Suprapubic skin (tissue), 4 donors: ENCODE results near the gene PSMC4. TPM values are rescaled to one million over a fixed set of nuclear protein-coding genes. Genes with fewer than 3 reads are reported as not detected.
A peak's percentile ranks its signal among the peaks of the same experiment; 100 is the strongest.

ENCODE experiments used
- DNase-seq, 2 donors: peaks; one replicate each; pipeline ENCODE4 v3.0.0-alpha.2; 2019; ENCODE audit warnings: low spot score in 2 of 2
- H3K27ac ChIP-seq: fragments of 200-600 bp; sonication (generic); one replicate; pipeline ENCODE4 v1.5.1; 2019
- H3K27me3 ChIP-seq: fragments of 200-600 bp; sonication (generic); one replicate; pipeline ENCODE4 v1.5.1; 2019
- H3K36me3 ChIP-seq: fragments of 200-600 bp; sonication (generic); one replicate; pipeline ENCODE4 v1.5.1; 2019
- H3K4me1 ChIP-seq: fragments of 200-600 bp; sonication (generic); one replicate; pipeline ENCODE4 v1.5.1; 2019
- H3K4me3 ChIP-seq: fragments of 200-600 bp; sonication (generic); one replicate; pipeline ENCODE4 v1.5.1; 2019; ENCODE audit warnings: mild to moderate bottlenecking
- H3K9me3 ChIP-seq: fragments of 200-600 bp; sonication (generic); one replicate; pipeline ENCODE4 v1.5.1; 2019
- EP300 ChIP-seq: sonication (generic); formaldehyde crosslinking; IDR thresholded peaks from one replicate; pipeline ENCODE4 v1.6.1; 2017; ENCODE audit warnings: antibody characterized with exemption
- POLR2A ChIP-seq, 2 donors: fragments of 450-650 bp; IDR thresholded peaks; one replicate each; pipeline ENCODE4 v1.6.1; 2017; ENCODE audit warnings: antibody characterized with exemption in 2 of 2, mild to moderate bottlenecking in 2 of 2, moderate library complexity in 2 of 2
- POLR2AphosphoS5 ChIP-seq, 3 donors: sonication (generic); formaldehyde crosslinking; IDR thresholded peaks; one replicate each; pipeline ENCODE4 v1.6.1; 2017; ENCODE audit warnings: antibody characterized with exemption in 3 of 3
- WGBS: methylation state at CpG from one replicate; pipeline ENCODE4 v1.1.5; 2018; 5-methylcytosine and 5-hydroxymethylcytosine counted together
- total RNA-seq, 4 donors: library from RNA; depleted of rRNA; stranded (reverse); fragments of >200 nt; gene quantifications; one replicate each; pipeline ENCODE4 v1.1.0, GENCODE V29; 2016
- TF ChIP-seq, protein P1 (sequence below), 2 donors: fragments of 200-600 bp in 1 of 2; fragments of 450-650 bp in 1 of 2; sonication (generic) in 1 of 2; IDR thresholded peaks; one replicate each; pipeline ENCODE4 v1.5.1; 2016 to 2019; ENCODE audit warnings: antibody characterized with exemption in 2 of 2, mild to moderate bottlenecking in 1 of 2, moderate library complexity in 1 of 2

The PSMC4 gene
- total RNA-seq, 4 donors from 2014 or later, result 53.8 to 109 (median 95.9) TPM

DNA sequence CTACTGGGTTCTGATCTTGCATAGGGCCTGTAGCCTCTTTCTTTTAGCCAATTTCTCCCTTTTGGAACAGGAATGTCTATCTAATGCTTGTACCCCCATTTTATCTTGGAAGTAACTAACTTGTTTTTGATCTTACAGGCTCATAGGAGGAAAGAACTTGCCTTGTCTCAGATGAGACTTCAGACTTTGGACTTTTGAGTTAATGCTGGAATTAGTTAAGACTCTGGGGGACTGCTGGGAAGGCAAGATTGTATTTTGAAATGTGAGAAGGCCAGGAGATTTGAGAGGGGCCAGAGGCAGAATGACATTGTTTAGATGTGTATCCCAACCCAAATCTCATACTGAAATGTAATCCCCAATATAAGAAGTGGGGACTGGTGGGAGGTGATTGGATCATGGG, 23.4 kb downstream of the PSMC4 start:
- TF ChIP-seq, protein P1, sequence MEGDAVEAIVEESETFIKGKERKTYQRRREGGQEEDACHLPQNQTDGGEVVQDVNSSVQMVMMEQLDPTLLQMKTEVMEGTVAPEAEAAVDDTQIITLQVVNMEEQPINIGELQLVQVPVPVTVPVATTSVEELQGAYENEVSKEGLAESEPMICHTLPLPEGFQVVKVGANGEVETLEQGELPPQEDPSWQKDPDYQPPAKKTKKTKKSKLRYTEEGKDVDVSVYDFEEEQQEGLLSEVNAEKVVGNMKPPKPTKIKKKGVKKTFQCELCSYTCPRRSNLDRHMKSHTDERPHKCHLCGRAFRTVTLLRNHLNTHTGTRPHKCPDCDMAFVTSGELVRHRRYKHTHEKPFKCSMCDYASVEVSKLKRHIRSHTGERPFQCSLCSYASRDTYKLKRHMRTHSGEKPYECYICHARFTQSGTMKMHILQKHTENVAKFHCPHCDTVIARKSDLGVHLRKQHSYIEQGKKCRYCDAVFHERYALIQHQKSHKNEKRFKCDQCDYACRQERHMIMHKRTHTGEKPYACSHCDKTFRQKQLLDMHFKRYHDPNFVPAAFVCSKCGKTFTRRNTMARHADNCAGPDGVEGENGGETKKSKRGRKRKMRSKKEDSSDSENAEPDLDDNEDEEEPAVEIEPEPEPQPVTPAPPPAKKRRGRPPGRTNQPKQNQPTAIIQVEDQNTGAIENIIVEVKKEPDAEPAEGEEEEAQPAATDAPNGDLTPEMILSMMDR (IDR thresholded peaks at IDR 0.05), result no peak
- TF ChIP-seq POLR2AphosphoS5 (IDR thresholded peaks at IDR 0.05) (no peak), POLR2A (IDR thresholded peaks at IDR 0.05) (no peak), EP300 (no peak)
- no peak overlapping the region for H3K4me3 ChIP-seq
- no peaks in the 10 kb centered on the region for H3K27me3 ChIP-seq
- no peaks in the 10 kb centered on the region for H3K36me3 ChIP-seq
- peaks cover 18% of the 10 kb centered on the region for H3K4me1 ChIP-seq
- DNase-seq, result no peak
- no peaks in the 10 kb centered on the region for H3K9me3 ChIP-seq
- H3K27ac ChIP-seq, result no peak overlapping the region

DNA sequence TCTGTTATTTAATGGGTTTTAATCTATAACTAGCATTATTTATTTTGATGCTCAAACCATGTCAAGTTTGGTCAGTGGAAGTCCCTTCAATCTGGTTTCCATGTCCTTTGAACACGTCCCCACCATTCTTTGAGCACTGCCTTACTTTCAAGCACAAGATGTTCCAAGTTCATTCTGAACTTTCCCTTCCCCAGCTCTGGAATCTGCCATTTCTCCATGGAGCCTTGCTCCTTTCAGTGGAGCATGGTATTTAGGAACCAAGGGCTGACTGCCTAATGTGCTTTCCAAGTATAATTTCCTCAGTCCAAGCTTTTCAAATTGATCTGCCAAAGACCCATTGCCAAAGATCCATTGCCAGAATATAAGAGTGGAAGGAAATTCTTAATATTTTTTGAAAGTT, 24.8 kb downstream of the PSMC4 start:
- TF ChIP-seq, protein P1 (IDR thresholded peaks at IDR 0.05), result no peak
- no peak for TF ChIP-seq POLR2A (IDR thresholded peaks at IDR 0.05)
- TF ChIP-seq EP300, result no peak
- no peak for TF ChIP-seq POLR2AphosphoS5 (IDR thresholded peaks at IDR 0.05)
- Histone ChIP-seq H3K4me3 (peak overlapping the region; percentile 61), H3K27me3 (no peaks in the 10 kb centered on the region), H3K4me1 (peaks cover 18% of the 10 kb centered on the region), H3K9me3 (no peaks in the 10 kb centered on the region), H3K36me3 (no peaks in the 10 kb centered on the region), H3K27ac (no peak overlapping the region)
- no peak for DNase-seq
- WGBS, result 69% methylated on average over 1 of the region's 1 CpG

DNA sequence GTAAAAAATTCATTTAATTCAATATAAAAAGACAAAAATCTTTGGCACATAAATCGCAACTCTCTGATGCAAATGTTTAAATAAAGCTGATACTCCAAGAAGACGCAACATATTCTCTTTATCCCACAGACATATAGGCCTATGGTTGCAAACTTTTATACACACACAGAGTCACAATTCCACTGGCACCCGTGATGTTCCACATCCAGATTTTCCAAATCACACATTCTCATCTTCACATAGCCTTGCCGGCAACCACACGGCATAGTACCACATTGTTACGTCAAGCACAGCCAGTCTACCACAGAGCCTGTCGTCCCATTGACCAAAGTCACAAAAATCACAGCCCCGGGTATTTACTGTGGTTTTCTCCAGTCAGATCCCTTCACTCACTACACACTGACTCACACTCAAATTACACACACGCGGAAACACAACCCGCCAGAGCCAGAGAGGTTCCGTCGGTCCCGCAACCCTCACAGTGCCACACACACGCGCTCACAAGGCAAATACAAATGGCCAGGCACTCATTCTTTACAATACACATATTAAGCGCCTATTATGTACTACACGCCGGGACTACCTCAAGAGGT, 25.3 kb downstream of the PSMC4 start:
- Histone ChIP-seq H3K27me3 (no peaks in the 10 kb centered on the region), H3K4me1 (peaks cover 18% of the 10 kb centered on the region), H3K27ac (peak overlapping the region; percentile 72), H3K4me3 (peak overlapping the region; percentile 61), H3K36me3 (no peaks in the 10 kb centered on the region), H3K9me3 (no peaks in the 10 kb centered on the region)
- 10% methylated on average over 16 of the region's 19 CpGs for WGBS
- TF ChIP-seq, protein P1 (IDR thresholded peaks at IDR 0.05), result no peak
- no peak for TF ChIP-seq EP300
- TF ChIP-seq POLR2AphosphoS5 (IDR thresholded peaks at IDR 0.05), result no peak
- no peak for TF ChIP-seq POLR2A (IDR thresholded peaks at IDR 0.05)
- DNase-seq, result no peak

DNA sequence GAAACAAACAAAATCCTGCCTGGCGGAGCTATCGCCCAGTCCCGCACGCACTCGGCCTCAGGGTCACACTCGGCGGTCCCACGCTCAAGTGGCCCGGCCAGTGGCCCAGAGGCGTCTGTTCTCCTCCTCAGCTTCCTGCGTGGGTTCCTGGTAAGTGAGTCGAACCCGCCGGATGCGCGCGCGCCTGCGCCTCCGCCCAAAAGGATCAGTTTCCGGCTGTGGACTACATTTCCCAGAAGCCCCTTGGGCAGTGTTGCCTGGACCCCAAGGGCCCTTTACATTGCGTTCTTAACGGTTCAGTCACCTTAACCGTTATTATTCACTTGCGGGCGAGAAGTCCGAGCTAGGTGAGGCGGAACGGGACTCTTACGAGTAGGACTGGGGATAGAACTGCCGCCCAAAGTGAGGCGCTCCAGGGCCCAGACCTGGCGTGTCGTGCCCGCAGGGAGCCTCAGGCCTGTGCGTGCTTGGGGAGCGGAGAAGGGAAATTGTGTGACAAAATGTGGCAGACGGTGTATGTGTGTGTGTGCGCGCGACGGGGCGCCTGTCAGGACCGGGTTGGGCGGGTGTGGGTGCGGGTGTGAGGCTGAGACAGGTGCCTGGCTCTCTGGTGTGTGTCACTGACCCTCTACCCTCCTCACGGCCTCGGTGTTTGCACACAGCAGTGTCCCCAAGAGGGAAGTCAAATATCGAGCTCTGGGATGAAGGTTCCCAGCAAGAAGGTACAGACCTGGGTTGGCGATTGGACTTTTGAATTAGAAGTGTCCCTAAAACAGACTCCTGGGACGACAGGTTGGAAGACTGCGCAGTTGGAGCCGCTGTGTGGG, 26.1 kb downstream of the PSMC4 start, which contains the start of gene ZNF546:
TSS of gene ZNF546 (plus strand) at position 250 of the 827 bp plus-strand sequence. CDS start 1,267 bp downstream, outside the sequence.
- Histone ChIP-seq H3K9me3 (no peaks in the 10 kb centered on the region), H3K4me1 (peaks cover 18% of the 10 kb centered on the region), H3K36me3 (no peaks in the 10 kb centered on the region), H3K27ac (peak within 1 kb of the TSS; percentile 72), H3K27me3 (no peaks in the 10 kb centered on the region), H3K4me3 (peak within 1 kb of the TSS; percentile 61)
- TF ChIP-seq EP300 (no peak), POLR2A (IDR thresholded peaks at IDR 0.05) (peak in 1 of 2 donors; percentile 89), POLR2AphosphoS5 (IDR thresholded peaks at IDR 0.05) (peak in 2 of 3 donors; percentile 44 to 66)
- TF ChIP-seq, protein P1 (IDR thresholded peaks at IDR 0.05), result no peak
- WGBS, result 6% methylated on average over 25 of the region's 53 CpGs
- peak; percentile 92 to 94 for DNase-seq

DNA sequence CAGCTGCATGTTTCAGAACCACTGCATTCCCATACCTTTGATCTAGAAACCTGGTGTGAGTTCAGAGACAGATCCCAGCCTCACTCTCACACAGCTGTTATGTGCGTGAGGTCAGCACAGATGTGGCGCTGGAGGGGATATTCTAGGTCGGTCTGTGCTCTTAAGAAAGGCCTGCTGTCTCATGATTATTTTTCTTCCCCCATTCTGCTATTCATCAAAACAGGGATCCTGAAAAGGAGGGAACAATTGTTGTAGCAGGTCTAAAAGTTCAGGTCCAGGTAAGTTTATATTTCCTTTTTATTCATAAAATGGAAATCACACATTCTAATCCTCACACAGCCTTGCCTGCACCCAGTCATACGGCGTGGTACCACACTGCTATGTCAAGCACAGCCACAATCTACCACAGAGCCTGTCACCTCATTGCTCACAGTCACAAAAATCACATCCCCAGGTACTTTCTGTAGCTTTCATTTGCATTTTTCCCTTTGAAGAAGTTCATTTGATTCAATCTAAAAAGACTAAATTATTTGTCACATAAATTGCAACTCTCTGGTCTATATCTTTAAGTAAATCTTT, 26.8 kb downstream of the PSMC4 start:
- H3K4me1 ChIP-seq, result peaks cover 18% of the 10 kb centered on the region
- no peak for DNase-seq
- 59% methylated on average over 5 of the region's 5 CpGs for WGBS
- H3K9me3 ChIP-seq, result no peaks in the 10 kb centered on the region
- no peaks in the 10 kb centered on the region for H3K36me3 ChIP-seq
- no peak overlapping the region for H3K27ac ChIP-seq
- H3K4me3 ChIP-seq, result peak overlapping the region; percentile 61
- H3K27me3 ChIP-seq, result no peaks in the 10 kb centered on the region
- TF ChIP-seq POLR2A (IDR thresholded peaks at IDR 0.05) (no peak), POLR2AphosphoS5 (IDR thresholded peaks at IDR 0.05) (no peak), EP300 (no peak)
- TF ChIP-seq, protein P1 (IDR thresholded peaks at IDR 0.05), result no peak
